PC-9 (cell line): ENCODE measurements around the gene ZNF562.

Experiments
- CTCF ChIP-seq: fragments of 200-600 bp; sonication (generic); conservative IDR thresholded peaks from 2 replicates; pipeline ENCODE4 v1.6.1; 2017; ENCODE audit warnings: mixed run types, antibody characterized with exemption, mild to moderate bottlenecking, moderate library complexity
- EZH2 ChIP-seq: fragments of 200-600 bp; sonication (generic); IDR thresholded peaks from 2 replicates; pipeline ENCODE4 v1.8.0; 2017; ENCODE audit warnings: antibody characterized with exemption, low read depth

GRCh38 chr19:9667898-9668297 is 7.0 kb downstream of the ZNF562 start:
- TF ChIP-seq CTCF = no peak
- no peak for TF ChIP-seq EZH2
